Bronchial epithelial cell (primary cell): ENCODE results near the gene SERPINA5. TPM values are rescaled to one million over a fixed set of nuclear protein-coding genes. Genes with fewer than 3 reads are reported as not detected.

Experiments used
- DNase-seq: peaks from one replicate; pipeline ENCODE4 v3.0.0-alpha.2; 2010; ENCODE audit warnings: low read depth
- FAIRE-seq: peaks from 2 replicates; lab custom pipeline; 2011; peaks lifted over from hg19 to GRCh38; lab: Jason Lieb, UNC
- H3K27me3 ChIP-seq: 2 replicates; pipeline ENCODE4 v1.5.1; 2011; ENCODE audit warnings: low read length; ENCODE audit not compliant: control insufficient read depth, insufficient read depth
- H3K36me3 ChIP-seq: 2 replicates; pipeline ENCODE4 v1.5.1; 2011; ENCODE audit warnings: low read length; ENCODE audit not compliant: control insufficient read depth, insufficient read depth
- H3K4me3 ChIP-seq: 2 replicates; pipeline ENCODE4 v1.5.1; 2011; ENCODE audit warnings: mild to moderate bottlenecking, low read depth, low read length, control low read depth
- CTCF ChIP-seq: IDR thresholded peaks from 2 replicates; pipeline ENCODE4 v1.5.1; 2011; ENCODE audit warnings: mild to moderate bottlenecking, moderate library complexity, low read length, control low read depth, inconsistent platforms; ENCODE audit not compliant: insufficient read depth, severe bottlenecking
- total RNA-seq: library from RNA; depleted of rRNA; stranded (reverse); fragments of >200 nt; gene quantifications from 2 replicates; pipeline ENCODE4 v1.2.1, GENCODE V29; 2014

The SERPINA5 gene
- total RNA-seq, 1 donor from 2014 or later: not detected

GRCh38 chr14:94640721-94641631 is 59.8 kb downstream of the SERPINA5 start:
- Histone ChIP-seq H3K27me3 (no peaks in the 10 kb centered on the region), H3K4me3 (no peak overlapping the region), H3K36me3 (no peaks in the 10 kb centered on the region)
- peak; percentile 18 for FAIRE-seq
- DNase-seq: peak; percentile 29
- no peak for TF ChIP-seq CTCF

- DNase-seq (no peak), FAIRE-seq (no peak)
- no peaks in the 10 kb centered on the region for H3K27me3 ChIP-seq
- no peaks in the 10 kb centered on the region for H3K36me3 ChIP-seq
- H3K4me3 ChIP-seq: no peak overlapping the region
- TF ChIP-seq CTCF: no peak
Observed at GRCh38 chr14:94641632-94641955, 60.4 kb downstream of the SERPINA5 start.

Other genes starting within 250 kb of the SERPINA5 start
- gene SERPINA2, start 214.7 kb upstream of the SERPINA5 start, total RNA-seq: not detected in 2 replicates
- 0.26 and 0.51 TPM in 2 replicates for gene SERPINA1, start 192.8 kb upstream of the SERPINA5 start, total RNA-seq
- gene SERPINA11, start 128.6 kb upstream of the SERPINA5 start, total RNA-seq: not detected in 2 replicates
- not detected in 2 replicates for gene SERPINA9, start 105.2 kb upstream of the SERPINA5 start, total RNA-seq
- gene SERPINA12, start 72.0 kb upstream of the SERPINA5 start, total RNA-seq: not detected in 2 replicates
- gene SERPINA4, start 20.0 kb upstream of the SERPINA5 start, total RNA-seq: not detected in 2 replicates
- 0.79 and 1.3 TPM in 2 replicates for gene SERPINA3, start 31.0 kb downstream of the SERPINA5 start, total RNA-seq
- not detected in 2 replicates for gene GSC, start 188.7 kb downstream of the SERPINA5 start, total RNA-seq